Astrocyte (in vitro differentiated cells and primary cell): ENCODE results near the gene PAMR1.

ENCODE experiments used
- CTCF ChIP-seq: IDR thresholded peaks from 2 replicates; pipeline ENCODE4 v1.5.1; 2011; ENCODE audit warnings: low read depth, mild to moderate bottlenecking, inconsistent platforms, low read length, moderate library complexity; ENCODE audit not compliant: insufficient read depth
- EZH2 ChIP-seq: IDR thresholded peaks from 2 replicates; pipeline ENCODE4 v1.6.1; 2012; ENCODE audit warnings: mild to moderate bottlenecking, low read length, inconsistent platforms; ENCODE audit not compliant: insufficient read depth

GRCh38 chr11:35563484-35564244 is 38.2 kb upstream of the PAMR1 start:
- TF ChIP-seq EZH2 = no peak
- no peak for TF ChIP-seq CTCF
